SK-N-MC (cell line): ENCODE measurements around the gene PPP2R2B.

Experiments used
- DNase-seq: peaks from one replicate; pipeline ENCODE4 v3.0.0-alpha.2; 2011; ENCODE audit warnings: low read depth, low spot score
- H3K27ac ChIP-seq: fragments of 200-600 bp; sonication (generic); 2 replicates; pipeline ENCODE4 v1.5.1; 2016; ENCODE audit warnings: mixed run types
- H3K36me3 ChIP-seq: fragments of 200-600 bp; sonication (generic); 2 replicates; pipeline ENCODE4 v1.6.1; 2017; ENCODE audit warnings: antibody characterized with exemption, low read length, mixed read lengths; ENCODE audit not compliant: insufficient read depth
- H3K4me3 ChIP-seq: fragments of 200-600 bp; sonication (generic); 2 replicates; pipeline ENCODE4 v1.5.1; 2016
- H3K9ac ChIP-seq: fragments of 200-600 bp; sonication (generic); 2 replicates; pipeline ENCODE4 v1.8.0; 2017; ENCODE audit warnings: mixed run types, mixed read lengths; ENCODE audit not compliant: insufficient read length
- H3K9me3 ChIP-seq: fragments of 200-600 bp; sonication (generic); 2 replicates; pipeline ENCODE4 v1.6.1; 2017; ENCODE audit warnings: low read depth, mild to moderate bottlenecking, antibody characterized with exemption, low read length, moderate library complexity, mixed read lengths
- EZH2 ChIP-seq: fragments of 200-600 bp; sonication (generic); IDR thresholded peaks from one replicate; pipeline ENCODE4 v1.6.1; 2017; ENCODE audit warnings: antibody characterized with exemption
- FOXP2 ChIP-seq: optimal IDR thresholded peaks from 2 replicates; pipeline ENCODE3; 2011; ENCODE audit warnings: mild to moderate bottlenecking, moderate library complexity; ENCODE audit not compliant: insufficient read depth; ENCODE audit errors: extremely low read length, control extremely low read depth
- POLR2AphosphoS5 ChIP-seq: IDR thresholded peaks from 2 replicates; pipeline ENCODE4 v1.6.1; 2012; ENCODE audit warnings: mild to moderate bottlenecking, low read depth, low read length, borderline replicate concordance

The PPP2R2B gene

GRCh38 chr5:146758076-146758475 is 120.5 kb downstream of the PPP2R2B start:
- no peak overlapping the region for H3K27ac ChIP-seq
- H3K4me3 ChIP-seq: no peak overlapping the region
- DNase-seq: no peak
- H3K36me3 ChIP-seq: no peaks in the 10 kb centered on the region
- TF ChIP-seq EZH2 (no peak), FOXP2 (no peak), POLR2AphosphoS5 (no peak)
- H3K9ac ChIP-seq: no peak overlapping the region
- H3K9me3 ChIP-seq: no peaks in the 10 kb centered on the region

- Histone ChIP-seq H3K4me3 (no peak overlapping the region), H3K9ac (no peak overlapping the region), H3K36me3 (no peaks in the 10 kb centered on the region), H3K27ac (no peak overlapping the region), H3K9me3 (no peaks in the 10 kb centered on the region)
- no peak for TF ChIP-seq FOXP2
- no peak for DNase-seq
Observed at GRCh38 chr5:146756546-146756945, 122.0 kb downstream of the PPP2R2B start.

GRCh38 chr5:146755793-146756192 is 122.8 kb downstream of the PPP2R2B start:
- Histone ChIP-seq H3K36me3 (no peaks in the 10 kb centered on the region), H3K9ac (no peak overlapping the region), H3K27ac (no peak overlapping the region), H3K9me3 (no peaks in the 10 kb centered on the region), H3K4me3 (no peak overlapping the region)
- no peak for TF ChIP-seq EZH2
- TF ChIP-seq FOXP2: no peak
- no peak for TF ChIP-seq POLR2AphosphoS5
- no peak for DNase-seq

GRCh38 chr5:146754621-146755020 is 123.9 kb downstream of the PPP2R2B start:
- H3K27ac ChIP-seq: no peak overlapping the region
- H3K4me3 ChIP-seq: no peak overlapping the region
- H3K36me3 ChIP-seq: no peaks in the 10 kb centered on the region
- no peak overlapping the region for H3K9ac ChIP-seq
- no peak for DNase-seq
- H3K9me3 ChIP-seq: no peaks in the 10 kb centered on the region
- TF ChIP-seq EZH2 (no peak), FOXP2 (no peak)

- DNase-seq: no peak
- no peaks in the 10 kb centered on the region for H3K9me3 ChIP-seq
- H3K4me3 ChIP-seq: no peak overlapping the region
- H3K36me3 ChIP-seq: no peaks in the 10 kb centered on the region
- no peak for TF ChIP-seq EZH2
- no peak for TF ChIP-seq POLR2AphosphoS5
- no peak for TF ChIP-seq FOXP2
- H3K27ac ChIP-seq: no peak overlapping the region
- H3K9ac ChIP-seq: no peak overlapping the region
Observed at GRCh38 chr5:146753641-146754040, 124.9 kb downstream of the PPP2R2B start.

- no peak for TF ChIP-seq FOXP2
- TF ChIP-seq POLR2AphosphoS5: no peak
- TF ChIP-seq EZH2: no peak
- no peak for DNase-seq
- Histone ChIP-seq H3K9ac (no peak overlapping the region), H3K36me3 (no peaks in the 10 kb centered on the region), H3K9me3 (no peaks in the 10 kb centered on the region), H3K27ac (no peak overlapping the region), H3K4me3 (no peak overlapping the region)
Observed at GRCh38 chr5:146751781-146752401, 126.7 kb downstream of the PPP2R2B start.

GRCh38 chr5:146751054-146751453 is 127.5 kb downstream of the PPP2R2B start:
- H3K9me3 ChIP-seq: no peaks in the 10 kb centered on the region
- H3K36me3 ChIP-seq: no peaks in the 10 kb centered on the region
- H3K4me3 ChIP-seq: no peak overlapping the region
- DNase-seq: no peak
- TF ChIP-seq POLR2AphosphoS5: no peak
- TF ChIP-seq FOXP2: no peak
- TF ChIP-seq EZH2: no peak
- H3K9ac ChIP-seq: no peak overlapping the region
- H3K27ac ChIP-seq: no peak overlapping the region

- no peak overlapping the region for H3K27ac ChIP-seq
- TF ChIP-seq EZH2: no peak
- TF ChIP-seq FOXP2: no peak
- TF ChIP-seq POLR2AphosphoS5: no peak
- H3K9me3 ChIP-seq: no peaks in the 10 kb centered on the region
- no peak overlapping the region for H3K4me3 ChIP-seq
- no peaks in the 10 kb centered on the region for H3K36me3 ChIP-seq
- DNase-seq: no peak
- H3K9ac ChIP-seq: no peak overlapping the region
Observed at GRCh38 chr5:146748533-146748932, 130.0 kb downstream of the PPP2R2B start.

- Histone ChIP-seq H3K27ac (no peak overlapping the region), H3K9ac (no peak overlapping the region), H3K36me3 (no peaks in the 10 kb centered on the region), H3K4me3 (no peak overlapping the region), H3K9me3 (no peaks in the 10 kb centered on the region)
- DNase-seq: no peak
- TF ChIP-seq FOXP2 (no peak), EZH2 (no peak)
Observed at GRCh38 chr5:146745931-146746577, 132.5 kb downstream of the PPP2R2B start.
